ENCODE measurements around the gene DPM2.

Gene DPM2

GRCh38 chr9:127953768-127954505, 16.3 kb upstream of the DPM2 start:
- DNase-seq = no peak

- no peak for DNase-seq
Observed at GRCh38 chr9:127953154-127953553, 15.5 kb upstream of the DPM2 start.

- DNase-seq = no peak
Observed at GRCh38 chr9:127950513-127951289, 13.0 kb upstream of the DPM2 start.

- DNase-seq = no peak
Observed at GRCh38 chr9:127949827-127950512, 12.3 kb upstream of the DPM2 start.

- DNase-seq = no peak
Observed at GRCh38 chr9:127947841-127948710, 10.4 kb upstream of the DPM2 start.

- no peak for DNase-seq
Observed at GRCh38 chr9:127946728-127947127, 9.1 kb upstream of the DPM2 start.

GRCh38 chr9:127945942-127946341, 8.3 kb upstream of the DPM2 start:
- no peak for DNase-seq

- no peak for DNase-seq
Observed at GRCh38 chr9:127945338-127945737, 7.7 kb upstream of the DPM2 start.

GRCh38 chr9:127944586-127945218, 7.0 kb upstream of the DPM2 start:
- DNase-seq = no peak

- DNase-seq = peak; percentile 45 to 58
Observed at GRCh38 chr9:127943731-127944144, 6.1 kb upstream of the DPM2 start.

GRCh38 chr9:127943011-127943662, 5.5 kb upstream of the DPM2 start:
- DNase-seq = no peak

GRCh38 chr9:127942216-127943010, 4.8 kb upstream of the DPM2 start:
- DNase-seq = peak; percentile 30 to 52

GRCh38 chr9:127941961-127942215, 4.2 kb upstream of the DPM2 start:
- no peak for DNase-seq

GRCh38 chr9:127941062-127941960, 3.7 kb upstream of the DPM2 start:
- DNase-seq = no peak

GRCh38 chr9:127940593-127940992, 2.9 kb upstream of the DPM2 start:
- DNase-seq = no peak

GRCh38 chr9:127938298-127938690, 640 bp upstream of the DPM2 start:
- no peak for DNase-seq

GRCh38 chr9:127937056-127937387, 632 bp downstream of the DPM2 start:
- DNase-seq = peak in 1 of 2 experiments; percentile 17

GRCh38 chr9:127936347-127936852, 1.3 kb downstream of the DPM2 start:
- DNase-seq = no peak

- no peak for DNase-seq
Observed at GRCh38 chr9:127935765-127936221, 1.9 kb downstream of the DPM2 start.

GRCh38 chr9:127934986-127935385, 2.7 kb downstream of the DPM2 start:
- no peak for DNase-seq

Measured in AML-193 (cell line).